ENCODE results near the gene PAN3.

PAN3 gene

GRCh38 chr13:28246891-28247290 is 108.5 kb downstream of the PAN3 start:
- no peak overlapping the region for H3K9ac ChIP-seq (ENCODE audit: low read length)
- no peaks in the 10 kb centered on the region for H4K20me1 ChIP-seq (ENCODE audit: insufficient read depth, low read length)
- H3K36me3 ChIP-seq (ENCODE audit: insufficient read depth, low read length) = peaks cover 5% of the 10 kb centered on the region
- H3K27ac ChIP-seq (ENCODE audit: low read depth, low read length, poor library complexity, severe bottlenecking) = no peak overlapping the region
- peaks cover 5% of the 10 kb centered on the region for H3K9me3 ChIP-seq (ENCODE audit: low read length)
- no peaks in the 10 kb centered on the region for H3K4me1 ChIP-seq (ENCODE audit: insufficient read depth, low read length, severe bottlenecking)
- no peaks in the 10 kb centered on the region for H3K9me2 ChIP-seq (ENCODE audit: low read depth, low read length)
- H3K79me2 ChIP-seq (ENCODE audit: insufficient read depth, low read length) = no peaks in the 10 kb centered on the region
- no peak overlapping the region for H3K4me2 ChIP-seq (ENCODE audit: low read length)
- H3K27me3 ChIP-seq (ENCODE audit: insufficient read depth, low read length) = no peaks in the 10 kb centered on the region
- no peak overlapping the region for H3K4me3 ChIP-seq (ENCODE audit: low read depth, low read length, poor library complexity, severe bottlenecking)
- H2AFZ ChIP-seq (ENCODE audit: low read length) = no peak overlapping the region
- no peaks in the 10 kb centered on the region; the same call in 1 of the 2 replicates for H3F3A ChIP-seq (ENCODE audit: insufficient read depth, low read length)
- TF ChIP-seq, protein P1, sequence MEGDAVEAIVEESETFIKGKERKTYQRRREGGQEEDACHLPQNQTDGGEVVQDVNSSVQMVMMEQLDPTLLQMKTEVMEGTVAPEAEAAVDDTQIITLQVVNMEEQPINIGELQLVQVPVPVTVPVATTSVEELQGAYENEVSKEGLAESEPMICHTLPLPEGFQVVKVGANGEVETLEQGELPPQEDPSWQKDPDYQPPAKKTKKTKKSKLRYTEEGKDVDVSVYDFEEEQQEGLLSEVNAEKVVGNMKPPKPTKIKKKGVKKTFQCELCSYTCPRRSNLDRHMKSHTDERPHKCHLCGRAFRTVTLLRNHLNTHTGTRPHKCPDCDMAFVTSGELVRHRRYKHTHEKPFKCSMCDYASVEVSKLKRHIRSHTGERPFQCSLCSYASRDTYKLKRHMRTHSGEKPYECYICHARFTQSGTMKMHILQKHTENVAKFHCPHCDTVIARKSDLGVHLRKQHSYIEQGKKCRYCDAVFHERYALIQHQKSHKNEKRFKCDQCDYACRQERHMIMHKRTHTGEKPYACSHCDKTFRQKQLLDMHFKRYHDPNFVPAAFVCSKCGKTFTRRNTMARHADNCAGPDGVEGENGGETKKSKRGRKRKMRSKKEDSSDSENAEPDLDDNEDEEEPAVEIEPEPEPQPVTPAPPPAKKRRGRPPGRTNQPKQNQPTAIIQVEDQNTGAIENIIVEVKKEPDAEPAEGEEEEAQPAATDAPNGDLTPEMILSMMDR (IDR thresholded peaks at IDR 0.05; ENCODE audit: low read length) = no peak
- TF ChIP-seq EZH2 (IDR thresholded peaks at IDR 0.05; ENCODE audit: borderline replicate concordance, low read length) = no peak

DNA sequence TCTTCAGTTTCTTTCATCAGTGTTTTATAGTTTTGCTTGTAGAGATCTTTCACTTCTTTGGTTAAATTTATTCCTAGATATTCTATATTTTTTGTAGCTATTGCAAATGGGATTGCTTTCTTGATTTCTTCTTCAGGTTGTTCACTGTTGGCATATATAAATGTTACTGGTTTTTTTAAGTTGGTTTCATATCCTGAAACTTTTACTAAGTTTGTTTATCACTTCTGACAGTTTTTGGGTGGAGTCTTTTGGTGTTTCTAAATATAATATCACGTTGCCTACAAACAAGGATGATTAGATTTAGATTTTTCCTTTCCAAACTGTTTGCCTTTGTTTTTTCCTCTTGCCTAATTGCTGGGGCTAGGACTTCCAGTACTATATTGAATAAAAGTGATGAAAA is 109.7 kb downstream of the PAN3 start:
- H3K79me2 ChIP-seq (ENCODE audit: insufficient read depth, low read length) = no peaks in the 10 kb centered on the region
- H3F3A ChIP-seq (ENCODE audit: insufficient read depth, low read length) = no peaks in the 10 kb centered on the region; the same call in 1 of the 2 replicates
- H3K9me2 ChIP-seq (ENCODE audit: low read depth, low read length) = no peaks in the 10 kb centered on the region
- H3K4me2 ChIP-seq (ENCODE audit: low read length) = no peak overlapping the region
- H3K4me3 ChIP-seq (ENCODE audit: low read depth, low read length, poor library complexity, severe bottlenecking) = no peak overlapping the region
- TF ChIP-seq, protein P1 (IDR thresholded peaks at IDR 0.05; ENCODE audit: low read length) = no peak
- TF ChIP-seq EZH2 (IDR thresholded peaks at IDR 0.05; ENCODE audit: borderline replicate concordance, low read length) = no peak
- peaks cover 5% of the 10 kb centered on the region for H3K9me3 ChIP-seq (ENCODE audit: low read length)
- no peaks in the 10 kb centered on the region for H3K4me1 ChIP-seq (ENCODE audit: insufficient read depth, low read length, severe bottlenecking)
- H3K27me3 ChIP-seq (ENCODE audit: insufficient read depth, low read length) = no peaks in the 10 kb centered on the region
- H3K36me3 ChIP-seq (ENCODE audit: insufficient read depth, low read length) = peaks cover 5% of the 10 kb centered on the region
- no peak overlapping the region for H2AFZ ChIP-seq (ENCODE audit: low read length)
- no peaks in the 10 kb centered on the region for H4K20me1 ChIP-seq (ENCODE audit: insufficient read depth, low read length)
- H3K9ac ChIP-seq (ENCODE audit: low read length) = no peak overlapping the region
- no peak overlapping the region for H3K27ac ChIP-seq (ENCODE audit: low read depth, low read length, poor library complexity, severe bottlenecking)

DNA sequence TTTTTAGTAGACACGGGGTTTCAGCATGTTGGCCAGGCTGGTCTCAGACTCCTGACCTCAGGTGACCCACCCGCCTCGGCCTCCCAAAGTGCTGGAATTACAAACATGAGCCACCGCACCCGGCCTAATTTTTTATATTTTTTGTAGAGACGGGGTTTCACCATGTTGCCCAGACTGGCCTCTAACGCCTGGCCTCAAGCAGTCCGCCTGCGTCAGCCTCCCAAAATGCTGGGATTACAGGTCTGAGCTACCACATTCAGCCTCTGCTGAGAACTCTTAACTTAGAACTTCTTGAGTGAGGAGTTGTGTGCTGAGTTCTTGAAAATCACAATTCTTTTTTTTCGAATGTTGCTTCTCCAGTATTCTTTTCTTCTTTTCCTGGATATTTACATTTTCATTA is 112.2 kb downstream of the PAN3 start:
- Histone ChIP-seq H2AFZ (ENCODE audit: low read length) (no peak overlapping the region), H3K79me2 (ENCODE audit: insufficient read depth, low read length) (no peaks in the 10 kb centered on the region), H3K27me3 (ENCODE audit: insufficient read depth, low read length) (no peaks in the 10 kb centered on the region), H3K9ac (ENCODE audit: low read length) (no peak overlapping the region), H4K20me1 (ENCODE audit: insufficient read depth, low read length) (no peaks in the 10 kb centered on the region), H3K4me1 (ENCODE audit: insufficient read depth, low read length, severe bottlenecking) (no peaks in the 10 kb centered on the region), H3K9me3 (ENCODE audit: low read length) (peaks cover 5% of the 10 kb centered on the region), H3K4me3 (ENCODE audit: low read depth, low read length, poor library complexity, severe bottlenecking) (no peak overlapping the region), H3K36me3 (ENCODE audit: insufficient read depth, low read length) (peaks cover 5% of the 10 kb centered on the region), H3F3A (ENCODE audit: insufficient read depth, low read length) (no peaks in the 10 kb centered on the region), H3K27ac (ENCODE audit: low read depth, low read length, poor library complexity, severe bottlenecking) (no peak overlapping the region), H3K4me2 (ENCODE audit: low read length) (no peak overlapping the region), H3K9me2 (ENCODE audit: low read depth, low read length) (no peaks in the 10 kb centered on the region)
- TF ChIP-seq, protein P1 (IDR thresholded peaks at IDR 0.05; ENCODE audit: low read length) = no peak
- TF ChIP-seq EZH2 (IDR thresholded peaks at IDR 0.05; ENCODE audit: borderline replicate concordance, low read length) = no peak

Measured in OCI-LY1 (cell line).